ENCODE results near the gene GATA3. TPM values are rescaled to one million over a fixed set of nuclear protein-coding genes. Genes with fewer than 3 reads are reported as not detected.

The GATA3 gene
- total RNA-seq, 4 donors from 2014 or later = 110 to 303 (median 163) TPM

- 11 to 12% methylated on average over 18 of the region's 18 CpGs for WGBS, 2 donors
- DNase-seq (ENCODE audit: low spot score in 2 of 2) = peak in 1 of 2 donors; percentile 32
- no peak overlapping the region for H3K4me3 ChIP-seq (ENCODE audit: low read depth, poor library complexity, severe bottlenecking)
- no peak for TF ChIP-seq CTCF (IDR thresholded peaks at IDR 0.05)
- no peak for TF ChIP-seq POLR2A (IDR thresholded peaks at IDR 0.05)
- intact Hi-C loops (cut with DNase I; ENCODE audit: low total_unique reads) = no loop called here
These were observed 17.8 kb upstream of the GATA3 start for GRCh38 chr10:8036506-8037198.

GRCh38 chr10:8037199-8037801 lies 17.2 kb upstream of the GATA3 start:
- DNase-seq (ENCODE audit: low spot score in 2 of 2) = peak in 1 of 2 donors; percentile 69
- no peak overlapping the region for H3K4me3 ChIP-seq (ENCODE audit: low read depth, poor library complexity, severe bottlenecking)
- intact Hi-C loops (cut with DNase I; ENCODE audit: low total_unique reads) = no loop called here
- no peak for TF ChIP-seq CTCF (IDR thresholded peaks at IDR 0.05)
- TF ChIP-seq POLR2A (IDR thresholded peaks at IDR 0.05) = no peak
- WGBS, 2 donors = 7 to 8% methylated on average over 32 of the region's 32 CpGs

- peak in 1 of 2 donors; percentile 57 for DNase-seq (ENCODE audit: low spot score in 2 of 2)
- 13 to 14% methylated on average over 22 of the region's 22 CpGs for WGBS, 2 donors
- H3K4me3 ChIP-seq (ENCODE audit: low read depth, poor library complexity, severe bottlenecking) = no peak overlapping the region
- intact Hi-C loops (cut with DNase I; ENCODE audit: low total_unique reads) = no loop called here
- no peak for TF ChIP-seq CTCF (IDR thresholded peaks at IDR 0.05)
- TF ChIP-seq POLR2A (IDR thresholded peaks at IDR 0.05) = no peak
These were observed 16.3 kb upstream of the GATA3 start for GRCh38 chr10:8037941-8038894.

GRCh38 chr10:8039321-8039881 lies 15.1 kb upstream of the GATA3 start:
- intact Hi-C loops (cut with DNase I; ENCODE audit: low total_unique reads) = no loop called here
- H3K4me3 ChIP-seq (ENCODE audit: low read depth, poor library complexity, severe bottlenecking) = no peak overlapping the region
- TF ChIP-seq CTCF (IDR thresholded peaks at IDR 0.05) (no peak), POLR2A (IDR thresholded peaks at IDR 0.05) (no peak)
- 5 to 6% methylated on average over 10 of the region's 10 CpGs for WGBS, 2 donors
- no peak for DNase-seq (ENCODE audit: low spot score in 2 of 2)

- no peak for TF ChIP-seq CTCF (IDR thresholded peaks at IDR 0.05)
- TF ChIP-seq POLR2A (IDR thresholded peaks at IDR 0.05) = no peak
- DNase-seq (ENCODE audit: low spot score in 2 of 2) = no peak
- no peak overlapping the region for H3K4me3 ChIP-seq (ENCODE audit: low read depth, poor library complexity, severe bottlenecking)
- 22% methylated on average over 6 of the region's 6 CpGs for WGBS, 2 donors
- intact Hi-C loops (cut with DNase I; ENCODE audit: low total_unique reads) = no loop called here
These were observed 13.8 kb upstream of the GATA3 start for GRCh38 chr10:8040651-8041050.

All from lower leg skin (tissue), 4 donors.